SU-DHL-6 (cell line): ENCODE measurements around the gene ANKS1A.
"Not testable (repeated sequence)": the region's sequence is repeated elsewhere in the genome, so short reads cannot be mapped to it uniquely, and the experiment has no call there.

Experiments used
- H2AFZ ChIP-seq: fragments of 200-600 bp; sonication (generic); 2 replicates; pipeline ENCODE4 v1.6.1; 2014; ENCODE audit warnings: low read depth, mild to moderate bottlenecking, moderate library complexity, mixed read lengths, antibody characterized with exemption, low read length; ENCODE audit not compliant: severe bottlenecking
- H3F3A ChIP-seq: fragments of 200-600 bp; shearing (Covaris generic); 2 replicates; pipeline ENCODE4 v1.6.0; 2016; ENCODE audit warnings: antibody characterized with exemption, mild to moderate bottlenecking; ENCODE audit not compliant: insufficient read depth
- H3K27ac ChIP-seq: fragments of 200-600 bp; sonication (generic); 2 replicates; pipeline ENCODE4 v1.5.1; 2016; ENCODE audit warnings: low read depth, mild to moderate bottlenecking, low read length, moderate library complexity, mixed read lengths
- H3K27me3 ChIP-seq: fragments of 200-600 bp; sonication (generic), shearing (Covaris generic); 2 replicates; pipeline ENCODE4 v1.6.0; 2014; ENCODE audit warnings: mild to moderate bottlenecking, low read length
- H3K36me3 ChIP-seq: fragments of 200-600 bp; sonication (generic); 2 replicates; pipeline ENCODE4 v1.6.1; 2014; ENCODE audit warnings: mild to moderate bottlenecking, low read length, mixed read lengths
- H3K4me2 ChIP-seq: fragments of 300-600, 200-600 bp; shearing (Covaris generic), sonication (generic); 2 replicates; pipeline ENCODE4 v1.6.0; 2014; ENCODE audit warnings: low read length, low read depth, mild to moderate bottlenecking; ENCODE audit not compliant: poor library complexity, severe bottlenecking
- H3K4me3 ChIP-seq: fragments of 200-600 bp; sonication (generic); 2 replicates; pipeline ENCODE4 v1.5.1; 2014; ENCODE audit warnings: antibody characterized with exemption, low read length, mild to moderate bottlenecking, mixed read lengths; ENCODE audit not compliant: insufficient read depth, poor library complexity, severe bottlenecking
- H3K79me2 ChIP-seq: fragments of 200-600 bp; sonication (generic); 2 replicates; pipeline ENCODE4 v1.6.1; 2014; ENCODE audit warnings: mild to moderate bottlenecking, low read length, moderate library complexity; ENCODE audit not compliant: insufficient read depth
- H3K9ac ChIP-seq: fragments of 200-600 bp; sonication (generic); 2 replicates; pipeline ENCODE4 v1.7.0; 2014; ENCODE audit warnings: mild to moderate bottlenecking, low read length
- H3K9me2 ChIP-seq: fragments of 200-600 bp; sonication (generic); replicated peaks from 2 replicates; pipeline ENCODE4 v1.6.1; 2014; ENCODE audit warnings: low read length; ENCODE audit not compliant: insufficient read depth
- H3K9me3 ChIP-seq: fragments of 200-600 bp; sonication (generic); 2 replicates; pipeline ENCODE4 v1.6.1; 2014; ENCODE audit warnings: low read length, mixed read lengths; ENCODE audit not compliant: insufficient read depth
- H4K20me1 ChIP-seq: fragments of 200-600 bp; sonication (generic); 2 replicates; pipeline ENCODE4 v1.6.1; 2014; ENCODE audit warnings: low read depth, mild to moderate bottlenecking, antibody characterized with exemption, low read length, moderate library complexity, mixed read lengths
- CTCF ChIP-seq: fragments of 200-600 bp; sonication (generic); IDR thresholded peaks from one replicate; pipeline ENCODE4 v1.5.1; 2017; ENCODE audit warnings: antibody characterized with exemption, mild to moderate bottlenecking, low read length, moderate library complexity; ENCODE audit not compliant: insufficient read depth, poor library complexity, severe bottlenecking
- EZH2phosphoT487 ChIP-seq: fragments of 200-600 bp; sonication (generic), shearing (Covaris generic); conservative IDR thresholded peaks from 2 replicates; pipeline ENCODE4 v1.6.1; 2018; ENCODE audit warnings: mild to moderate bottlenecking, antibody characterized with exemption, low read length, moderate library complexity, mixed read lengths

Gene ANKS1A

GRCh38 chr6:34929241-34929978 is 40.4 kb downstream of the ANKS1A start:
- Histone ChIP-seq H3K36me3 (no peaks in the 10 kb centered on the region), H3F3A (no peaks in the 10 kb centered on the region), H3K4me3 (no peak overlapping the region), H3K4me2 (no peak overlapping the region), H3K27ac (no peak overlapping the region), H3K79me2 (no peaks in the 10 kb centered on the region), H2AFZ (no peak overlapping the region), H3K9me3 (no peaks in the 10 kb centered on the region), H3K9me2 (no peaks in the 10 kb centered on the region), H4K20me1 (peaks cover 16% of the 10 kb centered on the region), H3K9ac (no peak overlapping the region), H3K27me3 (no peaks in the 10 kb centered on the region)
- TF ChIP-seq CTCF (no peak), EZH2phosphoT487 (no peak)

- no peak overlapping the region for H3K27ac ChIP-seq
- no peak overlapping the region for H3K9ac ChIP-seq
- no peaks in the 10 kb centered on the region for H3F3A ChIP-seq
- H3K36me3 ChIP-seq = no peaks in the 10 kb centered on the region
- no peaks in the 10 kb centered on the region for H3K9me2 ChIP-seq
- TF ChIP-seq CTCF (no peak), EZH2phosphoT487 (no peak)
- H3K9me3 ChIP-seq = no peaks in the 10 kb centered on the region
- H3K4me3 ChIP-seq = no peak overlapping the region
- H3K79me2 ChIP-seq = no peaks in the 10 kb centered on the region
- H3K4me2 ChIP-seq = no peak overlapping the region
- H4K20me1 ChIP-seq = peaks cover 16% of the 10 kb centered on the region
- H2AFZ ChIP-seq = no peak overlapping the region
- H3K27me3 ChIP-seq = no peaks in the 10 kb centered on the region
Measured at GRCh38 chr6:34930221-34930620, 41.2 kb downstream of the ANKS1A start.

GRCh38 chr6:34932202-34932601 is 43.1 kb downstream of the ANKS1A start:
- not testable (repeated sequence) for H3F3A ChIP-seq, H2AFZ ChIP-seq, H3K79me2 ChIP-seq, H3K36me3 ChIP-seq, H3K9me3 ChIP-seq, H3K4me3 ChIP-seq, H3K27me3 ChIP-seq, H3K9me2 ChIP-seq, H3K9ac ChIP-seq, H3K27ac ChIP-seq, H3K4me2 ChIP-seq
- peaks cover 12% of the 10 kb centered on the region for H4K20me1 ChIP-seq

- Histone ChIP-seq H3K27me3 (no peaks in the 10 kb centered on the region), H3K4me2 (no peak overlapping the region), H3K9me3 (no peaks in the 10 kb centered on the region), H3K36me3 (no peaks in the 10 kb centered on the region), H4K20me1 (0 out of 2 replicates have a peak, but pooled peaks cover 9% of the 10 kb centered on the region), H2AFZ (no peak overlapping the region), H3K27ac (no peak overlapping the region), H3F3A (no peaks in the 10 kb centered on the region), H3K79me2 (no peaks in the 10 kb centered on the region), H3K9me2 (no peaks in the 10 kb centered on the region), H3K4me3 (no peak overlapping the region), H3K9ac (no peak overlapping the region)
- no peak for TF ChIP-seq CTCF
Measured at GRCh38 chr6:34934516-34934915, 45.5 kb downstream of the ANKS1A start.
